Activated CD4-positive, alpha-beta T cell treated with anti-CD3 and anti-CD28 coated beads for 1 hour (primary cell): ENCODE data around the gene H19.

Experiments used
- DNase-seq: peaks from one replicate; pipeline ENCODE4 v3.0.0-alpha.2; 2020

Gene H19

GRCh38 chr11:1997755-1998154, at the start of gene H19:
Gene H19, minus strand, starts transcription at chr11:1997842.
- DNase-seq: no peak

- DNase-seq: no peak
Observed at GRCh38 chr11:2041963-2042362, 44.3 kb upstream of the H19 start.

GRCh38 chr11:2041153-2041552, 43.5 kb upstream of the H19 start:
- no peak for DNase-seq

- DNase-seq: no peak
Observed at GRCh38 chr11:2039198-2039759, 41.6 kb upstream of the H19 start.

- DNase-seq: no peak
Observed at GRCh38 chr11:2036863-2037486, 39.3 kb upstream of the H19 start.

- no peak for DNase-seq
Observed at GRCh38 chr11:2035382-2035781, 37.7 kb upstream of the H19 start.

GRCh38 chr11:2031058-2031457, 33.4 kb upstream of the H19 start:
- no peak for DNase-seq

- no peak for DNase-seq
Observed at GRCh38 chr11:2027708-2028107, 30.1 kb upstream of the H19 start.

- no peak for DNase-seq
Observed at GRCh38 chr11:2015025-2015424, 17.4 kb upstream of the H19 start.

GRCh38 chr11:2012440-2012839, 14.8 kb upstream of the H19 start:
- no peak for DNase-seq

- DNase-seq: no peak
Observed at GRCh38 chr11:2004466-2004865, 6.8 kb upstream of the H19 start.

- no peak for DNase-seq
Observed at GRCh38 chr11:2002807-2003206, 5.2 kb upstream of the H19 start.

GRCh38 chr11:2002042-2002776, 4.6 kb upstream of the H19 start:
- no peak for DNase-seq

GRCh38 chr11:1998861-1999260, 1.2 kb upstream of the H19 start:
- DNase-seq: no peak

GRCh38 chr11:1998290-1998689, 648 bp upstream of the H19 start:
- DNase-seq: no peak

GRCh38 chr11:1994121-1994520, 3.5 kb downstream of the H19 start:
- DNase-seq: no peak

GRCh38 chr11:1992111-1992510, 5.5 kb downstream of the H19 start:
- DNase-seq: no peak

GRCh38 chr11:1990872-1991578, 6.6 kb downstream of the H19 start:
- DNase-seq: no peak

GRCh38 chr11:1989953-1990352, 7.7 kb downstream of the H19 start:
- DNase-seq: no peak

GRCh38 chr11:1988667-1989317, 8.8 kb downstream of the H19 start:
- no peak for DNase-seq

GRCh38 chr11:1988174-1988573, 9.5 kb downstream of the H19 start:
- no peak for DNase-seq

- no peak for DNase-seq
Observed at GRCh38 chr11:1987024-1987423, 10.6 kb downstream of the H19 start.

GRCh38 chr11:1983601-1983961, 14.1 kb downstream of the H19 start:
- DNase-seq: no peak
